ENCODE data around the gene USP7.

Gene USP7

DNA sequence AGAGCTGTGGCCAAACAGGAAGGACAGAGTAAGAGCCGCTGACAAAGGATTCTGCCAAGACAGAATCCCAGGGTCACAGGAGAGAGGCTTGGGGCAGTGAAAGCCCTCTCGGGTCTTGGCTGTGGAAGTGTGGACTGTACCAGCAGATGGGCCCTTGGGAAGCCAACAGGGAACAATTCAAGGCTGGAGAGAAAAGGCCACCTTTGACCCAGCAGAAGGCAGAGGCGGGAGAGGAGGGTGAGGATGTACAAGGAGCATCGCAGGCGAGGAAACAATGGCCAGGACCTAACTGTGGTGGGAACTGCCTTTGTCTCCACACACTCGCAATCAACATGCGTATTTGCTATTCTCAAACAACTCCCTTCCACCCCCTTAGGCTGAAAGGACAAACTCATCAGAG lies 110.6 kb downstream of the USP7 start:
- H3K4me3 ChIP-seq (ENCODE audit: low read depth, low read length): no peak overlapping the region
- no peak for DNase-seq (ENCODE audit: low read depth)
- TF ChIP-seq, protein P1, sequence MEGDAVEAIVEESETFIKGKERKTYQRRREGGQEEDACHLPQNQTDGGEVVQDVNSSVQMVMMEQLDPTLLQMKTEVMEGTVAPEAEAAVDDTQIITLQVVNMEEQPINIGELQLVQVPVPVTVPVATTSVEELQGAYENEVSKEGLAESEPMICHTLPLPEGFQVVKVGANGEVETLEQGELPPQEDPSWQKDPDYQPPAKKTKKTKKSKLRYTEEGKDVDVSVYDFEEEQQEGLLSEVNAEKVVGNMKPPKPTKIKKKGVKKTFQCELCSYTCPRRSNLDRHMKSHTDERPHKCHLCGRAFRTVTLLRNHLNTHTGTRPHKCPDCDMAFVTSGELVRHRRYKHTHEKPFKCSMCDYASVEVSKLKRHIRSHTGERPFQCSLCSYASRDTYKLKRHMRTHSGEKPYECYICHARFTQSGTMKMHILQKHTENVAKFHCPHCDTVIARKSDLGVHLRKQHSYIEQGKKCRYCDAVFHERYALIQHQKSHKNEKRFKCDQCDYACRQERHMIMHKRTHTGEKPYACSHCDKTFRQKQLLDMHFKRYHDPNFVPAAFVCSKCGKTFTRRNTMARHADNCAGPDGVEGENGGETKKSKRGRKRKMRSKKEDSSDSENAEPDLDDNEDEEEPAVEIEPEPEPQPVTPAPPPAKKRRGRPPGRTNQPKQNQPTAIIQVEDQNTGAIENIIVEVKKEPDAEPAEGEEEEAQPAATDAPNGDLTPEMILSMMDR (IDR thresholded peaks at IDR 0.05; ENCODE audit: insufficient read depth, low read depth, low read length, missing control alignments): no peak

DNA sequence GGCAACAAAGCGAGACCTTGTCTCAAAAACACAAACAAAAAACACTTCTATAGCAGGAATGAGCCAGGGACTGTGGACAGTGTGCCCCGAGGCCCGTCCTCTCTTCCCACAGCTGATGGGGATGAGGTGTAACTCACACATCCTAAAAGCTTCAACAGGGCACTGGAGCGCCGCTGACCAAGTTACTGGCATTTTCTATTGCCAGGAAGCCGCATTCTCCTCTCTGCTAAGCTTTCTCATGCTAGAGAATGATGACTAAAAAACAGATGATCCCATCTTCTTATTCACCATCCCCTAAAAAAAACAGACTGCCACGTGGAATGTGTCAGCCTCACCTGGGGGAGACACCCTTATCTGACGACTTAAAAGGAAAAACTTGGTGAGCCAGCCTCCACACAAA lies 111.2 kb downstream of the USP7 start:
- no peak for DNase-seq (ENCODE audit: low read depth)
- H3K4me3 ChIP-seq (ENCODE audit: low read depth, low read length): no peak overlapping the region
- TF ChIP-seq, protein P1 (IDR thresholded peaks at IDR 0.05; ENCODE audit: insufficient read depth, low read depth, low read length, missing control alignments): no peak

DNA sequence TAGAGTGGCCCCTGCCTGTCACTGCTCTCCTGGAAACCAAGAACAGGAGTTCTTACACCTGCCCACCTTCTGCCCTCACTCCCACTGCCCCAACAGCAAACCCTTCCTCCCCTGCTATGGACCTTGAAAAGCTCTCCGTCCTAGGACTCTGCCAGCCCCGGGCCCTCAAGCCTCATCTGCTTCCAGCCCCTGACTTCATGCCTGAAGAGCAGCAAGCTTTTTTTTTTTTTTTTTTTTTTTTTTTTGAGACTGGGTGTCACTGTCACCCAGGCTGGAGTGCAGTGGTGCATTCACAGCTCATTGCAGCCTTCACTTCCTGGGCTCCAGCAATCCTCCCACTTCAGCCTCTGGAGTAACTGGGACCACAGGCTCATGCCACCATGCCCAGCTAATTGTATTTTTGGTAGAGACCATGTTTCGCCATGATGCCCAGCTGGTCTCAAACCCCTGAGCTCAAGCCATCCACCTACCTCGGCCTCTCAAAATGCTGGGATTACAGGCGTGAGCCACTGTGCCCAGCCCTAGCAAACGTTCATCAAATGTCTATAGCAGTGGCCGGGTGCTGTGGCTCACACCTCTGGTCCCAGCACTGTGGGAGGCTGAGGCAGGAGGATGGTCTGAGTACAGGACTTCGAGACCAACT lies 111.8 kb downstream of the USP7 start:
- TF ChIP-seq, protein P1 (IDR thresholded peaks at IDR 0.05; ENCODE audit: insufficient read depth, low read depth, low read length, missing control alignments): no peak
- no peak overlapping the region for H3K4me3 ChIP-seq (ENCODE audit: low read depth, low read length)
- no peak for DNase-seq (ENCODE audit: low read depth)

DNA sequence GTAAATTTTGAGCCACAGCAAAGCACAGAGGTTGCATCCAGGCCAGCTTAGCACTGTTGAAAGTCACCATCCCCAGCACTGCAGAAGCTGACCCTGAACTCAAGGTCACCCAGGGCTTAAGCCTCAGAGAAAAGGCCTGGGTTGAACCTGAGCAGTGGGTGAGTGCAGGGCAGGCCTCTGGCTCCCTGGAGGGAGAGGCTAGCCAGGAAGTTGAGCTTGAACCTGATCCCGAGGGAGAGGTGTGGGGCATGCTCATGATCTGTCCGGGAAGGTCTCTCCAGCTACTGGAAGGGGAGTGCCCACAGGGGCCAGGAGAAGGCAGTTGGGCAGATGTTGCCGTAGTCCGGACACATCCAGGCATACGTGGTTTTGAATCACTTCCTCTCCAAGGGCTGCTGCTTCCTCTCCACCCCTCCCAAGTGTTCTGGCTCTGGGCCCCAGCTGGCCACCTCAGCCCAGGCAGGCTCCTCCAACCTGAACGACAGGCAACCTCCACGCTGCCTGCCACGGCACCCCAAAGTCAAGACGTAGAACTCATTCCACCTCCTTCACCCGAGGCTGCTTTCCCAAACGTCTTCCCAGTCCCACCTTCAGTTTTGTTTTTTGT lies 113.3 kb downstream of the USP7 start:
- no peak overlapping the region for H3K4me3 ChIP-seq (ENCODE audit: low read depth, low read length)
- DNase-seq (ENCODE audit: low read depth): no peak
- TF ChIP-seq, protein P1 (IDR thresholded peaks at IDR 0.05; ENCODE audit: insufficient read depth, low read depth, low read length, missing control alignments): no peak

DNA sequence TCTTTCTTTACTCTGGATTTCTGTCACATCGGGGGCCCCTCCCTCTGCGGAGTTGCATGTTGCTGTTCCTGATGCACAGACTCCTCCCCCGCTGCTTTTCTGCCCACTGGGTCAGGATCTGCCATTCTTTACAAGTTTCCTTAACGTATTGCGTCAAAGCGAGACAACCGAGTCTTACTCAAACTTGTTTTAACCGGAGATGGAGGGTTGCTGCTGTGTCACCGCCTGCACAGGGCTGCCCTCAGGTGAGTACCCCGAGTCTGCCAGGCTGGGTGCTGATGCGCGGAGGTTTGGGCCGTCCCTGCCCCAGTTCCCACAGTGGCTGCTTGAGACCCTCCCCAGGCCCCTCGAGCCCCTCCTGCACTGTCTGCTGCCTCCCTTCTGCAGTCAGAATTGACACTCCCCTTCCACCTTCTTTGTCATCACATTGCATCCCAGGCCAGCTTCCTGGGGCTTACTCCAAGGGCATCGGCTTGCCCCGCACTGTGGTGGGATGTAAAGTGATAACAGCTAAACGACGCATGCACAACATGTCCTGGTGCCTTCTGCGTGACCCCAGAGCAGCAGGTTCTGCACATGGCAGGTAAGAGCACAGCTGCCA lies 114.2 kb downstream of the USP7 start:
- TF ChIP-seq, protein P1 (IDR thresholded peaks at IDR 0.05; ENCODE audit: insufficient read depth, low read depth, low read length, missing control alignments): no peak
- no peak overlapping the region for H3K4me3 ChIP-seq (ENCODE audit: low read depth, low read length)
- no peak for DNase-seq (ENCODE audit: low read depth)

DNA sequence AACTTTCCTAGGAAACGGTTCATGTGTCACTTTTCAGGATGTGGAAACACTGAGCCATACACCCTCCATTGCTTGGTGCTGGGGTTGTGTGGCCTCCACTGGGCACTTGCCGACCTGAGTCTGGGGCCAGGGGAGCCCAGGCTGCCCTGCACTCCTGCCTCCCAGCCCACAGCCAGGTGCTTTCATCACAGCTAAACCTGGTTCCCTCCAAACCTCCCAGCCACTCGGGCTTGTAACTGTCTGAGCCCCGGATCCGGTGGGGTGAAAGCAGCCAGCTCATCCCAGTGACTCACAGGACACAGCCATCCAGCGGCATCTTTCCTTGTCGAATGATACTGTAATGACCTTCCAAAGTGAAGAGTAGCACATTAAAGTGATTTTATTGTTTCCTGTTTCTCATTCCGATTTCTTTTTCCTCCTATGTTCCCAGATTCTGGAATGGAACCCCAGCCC lies 114.7 kb downstream of the USP7 start:
- no peak for DNase-seq (ENCODE audit: low read depth)
- H3K4me3 ChIP-seq (ENCODE audit: low read depth, low read length): no peak overlapping the region
- TF ChIP-seq, protein P1 (IDR thresholded peaks at IDR 0.05; ENCODE audit: insufficient read depth, low read depth, low read length, missing control alignments): no peak
